Amniotic epithelial cell (primary cell): ENCODE data around the gene NHLRC4.
A peak's percentile ranks its signal among the peaks of the same experiment; 100 is the strongest.

ENCODE experiments used
- DNase-seq: peaks from one replicate; pipeline ENCODE4 v3.0.0-alpha.2; 2010; ENCODE audit warnings: low read depth

Gene NHLRC4

DNA sequence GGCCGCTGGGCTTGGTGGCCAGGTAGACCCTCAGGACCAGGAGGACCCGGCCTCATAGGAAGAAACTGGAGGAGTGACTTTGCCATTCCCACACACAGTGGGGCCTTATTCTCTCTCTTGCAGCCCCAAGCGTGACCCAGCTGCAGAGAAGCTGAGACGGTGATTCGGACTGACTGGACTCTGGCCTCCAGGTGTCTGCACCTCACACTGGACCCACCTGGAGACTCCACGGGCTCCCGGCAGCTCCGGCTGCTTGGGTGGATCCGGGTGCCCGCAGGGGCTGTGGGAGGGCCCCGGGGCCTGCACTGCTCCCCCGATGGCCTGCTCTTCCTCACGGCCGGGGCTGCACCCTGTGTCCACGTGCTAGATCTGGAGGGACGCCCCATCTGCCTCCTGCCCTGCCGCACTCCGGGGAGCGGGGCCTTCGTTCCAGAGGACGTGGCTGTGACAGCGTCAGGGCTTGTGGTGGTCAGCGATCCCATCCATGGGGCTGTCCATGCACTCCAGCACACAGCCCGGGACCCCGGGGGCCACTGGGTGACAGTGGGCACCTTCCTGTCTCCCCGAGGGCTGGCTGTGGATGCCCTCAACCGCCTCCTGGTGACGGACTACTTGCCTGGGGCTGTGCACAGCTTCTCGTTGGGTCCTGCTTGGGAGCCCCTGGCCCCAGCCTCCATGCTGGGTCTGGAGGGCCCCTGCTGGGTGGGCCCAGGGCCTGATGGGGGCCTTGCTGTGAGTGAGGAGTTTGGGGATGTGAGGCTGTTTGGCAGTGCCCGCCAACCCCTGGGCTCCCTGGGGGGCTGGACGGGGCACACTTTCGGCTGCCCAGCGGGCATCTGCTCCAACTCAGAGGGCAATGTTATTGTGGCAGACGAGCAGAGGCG is 810 bp downstream of the NHLRC4 start:
- no peak for DNase-seq

- no peak for DNase-seq
These were observed 1.8 kb downstream of the NHLRC4 start for GRCh38 chr16:568401-569258.

DNA sequence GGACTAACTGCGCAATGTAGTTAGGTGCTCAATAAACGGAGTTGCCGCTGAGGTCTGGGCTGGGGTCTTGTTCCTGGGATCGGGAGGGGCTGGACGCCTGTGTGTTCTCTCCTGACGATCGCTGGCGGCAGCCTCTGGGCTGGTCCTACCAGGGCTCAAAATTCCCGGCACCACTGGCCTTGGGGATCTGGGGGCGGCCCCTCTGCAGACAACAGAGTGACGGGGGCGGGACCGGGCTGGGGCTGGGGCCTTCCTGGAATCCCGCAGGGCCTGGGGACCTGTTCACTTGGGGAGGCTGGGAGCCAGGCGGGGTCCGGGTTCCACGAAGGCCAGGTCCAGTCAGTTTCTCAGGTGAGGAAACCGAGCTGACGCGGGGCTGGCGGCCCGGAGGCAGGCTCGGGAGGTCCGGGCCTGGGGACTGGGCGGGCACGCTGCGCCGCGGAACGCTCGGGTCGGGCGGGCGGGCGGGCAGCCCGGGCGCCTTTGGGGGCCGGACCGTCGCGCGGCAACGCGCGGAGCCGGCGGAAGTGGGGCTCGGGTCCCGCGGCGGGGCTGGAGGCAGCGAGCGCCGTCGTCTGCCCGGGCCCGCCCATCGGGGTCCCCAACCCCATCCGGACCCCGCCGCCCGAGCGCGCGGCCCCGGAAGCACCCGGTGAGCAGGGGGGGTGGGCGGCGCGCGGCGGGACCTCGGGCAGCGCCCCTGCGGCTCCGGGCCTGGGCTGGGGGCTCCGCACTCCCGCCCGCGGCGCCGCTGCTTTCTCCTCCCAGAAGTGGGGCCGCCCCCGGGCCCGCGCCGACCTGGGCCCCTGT is 2.8 kb downstream of the NHLRC4 start, which contains the start of gene PIGQ:
Gene PIGQ (plus strand): TSS at position 524 of the 810 bp plus-strand sequence. CDS start 4,107 bp downstream, outside the sequence.
- DNase-seq = peak; percentile 43

DNA sequence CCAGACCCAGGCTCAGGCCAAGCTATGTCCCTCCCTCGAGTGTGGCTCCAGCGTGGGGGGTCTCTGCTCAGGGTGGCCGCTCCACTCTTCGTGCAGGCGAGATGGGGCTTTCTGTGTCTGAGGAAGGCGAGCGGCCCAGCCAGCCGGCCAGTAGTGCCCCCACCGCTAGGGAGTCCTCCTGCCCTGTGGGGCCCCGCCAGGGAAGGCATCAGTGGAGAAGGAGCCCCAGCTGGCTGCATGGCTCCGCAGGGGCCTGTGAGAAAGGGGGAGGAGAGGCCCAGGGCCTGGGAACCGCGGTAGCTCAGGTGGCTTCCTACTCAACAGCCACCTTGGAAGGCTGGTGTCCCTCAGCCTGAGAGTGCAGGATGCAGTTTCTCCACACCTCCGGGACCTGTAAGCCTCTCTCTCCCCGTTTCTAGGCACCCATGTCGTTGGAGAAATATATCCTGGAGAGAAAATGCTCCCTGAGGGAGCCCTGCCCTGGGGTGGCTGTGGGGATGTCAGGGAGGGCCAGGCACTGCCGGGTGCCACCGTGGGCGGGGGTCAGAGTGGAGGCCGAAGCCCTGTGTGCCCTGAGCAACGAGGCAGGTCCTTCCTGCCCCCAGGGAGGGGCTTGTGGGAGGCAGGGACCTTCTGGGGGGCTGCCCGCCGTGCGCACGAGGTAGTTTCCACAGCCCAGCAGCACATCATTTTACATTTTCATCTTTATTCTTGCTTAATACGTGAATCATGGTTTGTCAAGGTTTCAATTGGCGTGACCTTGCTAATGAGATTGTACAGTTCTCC is 6.3 kb downstream of the NHLRC4 start:
- no peak for DNase-seq

DNA sequence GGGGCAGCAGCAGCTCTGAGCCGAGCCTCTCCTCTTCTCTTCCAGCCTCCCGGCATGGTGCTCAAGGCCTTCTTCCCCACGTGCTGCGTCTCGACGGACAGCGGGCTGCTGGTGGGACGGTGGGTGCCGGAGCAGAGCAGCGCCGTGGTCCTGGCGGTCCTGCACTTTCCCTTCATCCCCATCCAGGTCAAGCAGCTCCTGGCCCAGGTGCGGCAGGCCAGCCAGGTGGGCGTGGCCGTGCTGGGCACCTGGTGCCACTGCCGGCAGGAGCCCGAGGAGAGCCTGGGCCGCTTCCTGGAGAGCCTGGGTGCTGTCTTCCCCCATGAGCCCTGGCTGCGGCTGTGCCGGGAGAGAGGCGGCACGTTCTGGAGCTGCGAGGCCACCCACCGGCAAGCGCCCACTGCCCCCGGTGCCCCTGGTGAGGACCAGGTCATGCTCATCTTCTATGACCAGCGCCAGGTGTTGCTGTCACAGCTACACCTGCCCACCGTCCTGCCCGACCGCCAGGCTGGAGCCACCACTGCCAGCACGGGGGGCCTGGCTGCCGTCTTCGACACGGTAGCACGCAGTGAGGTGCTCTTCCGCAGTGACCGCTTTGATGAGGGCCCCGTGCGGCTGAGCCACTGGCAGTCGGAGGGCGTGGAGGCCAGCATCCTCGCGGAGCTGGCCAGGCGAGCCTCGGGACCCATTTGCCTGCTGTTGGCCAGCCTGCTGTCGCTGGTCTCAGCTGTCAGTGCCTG is 7.4 kb downstream of the NHLRC4 start:
- DNase-seq = no peak

- DNase-seq = no peak
These were observed 8.8 kb downstream of the NHLRC4 start for GRCh38 chr16:575354-576196.

GRCh38 chr16:576197-576822 is 9.5 kb downstream of the NHLRC4 start:
- DNase-seq = no peak

DNA sequence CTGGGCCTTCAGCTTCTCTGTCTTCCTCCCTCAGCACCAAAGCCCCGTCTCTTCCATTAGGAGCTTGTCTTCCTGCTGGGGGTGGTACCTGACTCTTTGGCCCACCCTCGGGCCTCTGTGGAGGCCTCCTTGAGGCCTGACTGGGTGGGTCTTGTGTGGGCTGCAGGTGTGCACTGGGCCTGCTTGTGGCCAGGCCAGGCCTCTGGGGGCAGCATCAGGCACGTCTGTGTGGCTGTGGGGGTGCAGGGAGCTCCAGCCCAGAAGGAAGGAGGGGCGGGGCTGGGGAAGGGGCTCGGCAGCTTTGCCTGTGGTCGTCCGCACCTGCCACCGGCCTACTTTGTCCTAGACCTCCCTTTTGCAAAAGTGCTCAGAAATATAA is 10.0 kb downstream of the NHLRC4 start:
- no peak for DNase-seq

DNA sequence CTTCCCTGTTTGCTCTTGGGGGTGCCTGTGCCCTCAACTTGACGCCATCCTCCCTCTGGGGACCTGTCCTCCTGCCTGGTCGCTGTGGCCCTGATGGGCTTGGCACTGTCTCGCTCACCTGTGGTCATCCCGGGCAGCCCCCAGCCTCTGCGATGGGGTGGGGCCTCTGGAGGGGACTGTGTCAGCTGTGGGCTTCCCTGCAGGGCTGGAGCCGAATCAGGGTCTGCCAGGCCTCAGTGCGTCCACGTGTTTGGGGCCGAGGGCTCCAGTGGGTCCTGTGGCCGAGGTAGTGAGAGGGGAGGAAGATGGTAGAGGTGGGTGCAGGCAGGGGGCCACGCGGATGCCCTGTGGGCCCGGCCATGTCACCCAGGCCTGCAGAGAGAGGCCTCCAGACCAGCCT is 11.0 kb downstream of the NHLRC4 start:
- no peak for DNase-seq

DNA sequence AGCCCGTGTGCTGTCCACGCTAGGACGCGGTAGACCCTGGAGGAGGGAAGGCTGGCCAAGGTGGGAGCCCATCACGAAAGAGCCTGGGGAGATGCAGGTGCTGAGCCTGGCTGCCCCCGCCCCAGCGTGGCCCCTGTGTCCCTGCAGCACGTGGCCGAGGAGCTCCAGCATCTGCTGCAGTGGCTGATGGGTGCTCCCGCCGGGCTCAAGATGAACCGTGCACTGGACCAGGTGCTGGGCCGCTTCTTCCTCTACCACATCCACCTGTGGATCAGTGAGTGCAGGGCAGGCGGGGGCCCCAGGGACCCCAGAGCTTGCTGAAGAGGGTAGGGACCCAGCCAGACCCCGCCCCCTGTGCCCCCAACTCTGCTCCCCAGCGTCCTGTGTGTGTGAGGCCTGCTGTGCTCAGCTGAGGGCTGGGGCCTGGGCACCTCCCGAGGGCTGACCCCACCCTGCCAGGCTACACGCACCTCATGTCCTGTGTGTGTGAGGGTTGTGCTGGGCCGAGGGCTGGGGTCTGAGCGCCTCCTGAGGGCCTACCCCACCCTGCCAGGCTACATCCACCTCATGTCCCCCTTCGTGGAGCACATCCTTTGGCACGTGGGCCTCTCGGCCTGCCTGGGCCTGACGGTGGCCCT is 11.5 kb downstream of the NHLRC4 start:
- DNase-seq = no peak

- peak; percentile 78 for DNase-seq
These were observed 12.1 kb downstream of the NHLRC4 start for GRCh38 chr16:578870-579405.

GRCh38 chr16:580141-580945 is 13.5 kb downstream of the NHLRC4 start:
- DNase-seq = no peak

DNA sequence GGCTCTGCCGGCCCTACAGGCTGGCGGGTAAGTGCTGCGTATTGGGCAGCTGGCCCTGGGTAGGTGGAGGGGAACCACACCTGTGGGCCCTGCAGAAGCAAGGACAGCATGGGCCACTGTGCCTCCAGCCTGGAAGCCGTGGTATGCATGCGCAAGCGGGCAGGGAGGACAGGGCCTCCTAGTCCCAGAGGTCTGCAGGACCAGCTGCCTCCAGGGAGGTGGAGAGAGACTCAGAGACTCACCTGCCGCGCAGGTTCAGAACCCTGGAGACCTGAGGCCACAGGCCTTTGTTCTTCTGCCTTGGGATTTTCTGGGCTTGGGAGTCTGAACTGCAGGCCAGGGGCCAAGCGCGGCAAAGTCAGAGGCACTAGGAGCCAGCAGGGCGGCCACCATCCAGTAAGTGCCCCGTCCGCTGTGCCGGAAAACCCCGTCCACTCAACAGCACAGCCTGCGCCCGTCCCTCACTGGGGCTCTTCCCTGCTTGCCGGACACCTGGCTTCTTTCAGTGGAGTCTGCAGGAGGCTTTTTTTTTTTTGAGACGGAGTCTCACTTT is 14.2 kb downstream of the NHLRC4 start:
- no peak for DNase-seq

- DNase-seq = no peak
These were observed 15.4 kb downstream of the NHLRC4 start for GRCh38 chr16:582218-582613.

DNA sequence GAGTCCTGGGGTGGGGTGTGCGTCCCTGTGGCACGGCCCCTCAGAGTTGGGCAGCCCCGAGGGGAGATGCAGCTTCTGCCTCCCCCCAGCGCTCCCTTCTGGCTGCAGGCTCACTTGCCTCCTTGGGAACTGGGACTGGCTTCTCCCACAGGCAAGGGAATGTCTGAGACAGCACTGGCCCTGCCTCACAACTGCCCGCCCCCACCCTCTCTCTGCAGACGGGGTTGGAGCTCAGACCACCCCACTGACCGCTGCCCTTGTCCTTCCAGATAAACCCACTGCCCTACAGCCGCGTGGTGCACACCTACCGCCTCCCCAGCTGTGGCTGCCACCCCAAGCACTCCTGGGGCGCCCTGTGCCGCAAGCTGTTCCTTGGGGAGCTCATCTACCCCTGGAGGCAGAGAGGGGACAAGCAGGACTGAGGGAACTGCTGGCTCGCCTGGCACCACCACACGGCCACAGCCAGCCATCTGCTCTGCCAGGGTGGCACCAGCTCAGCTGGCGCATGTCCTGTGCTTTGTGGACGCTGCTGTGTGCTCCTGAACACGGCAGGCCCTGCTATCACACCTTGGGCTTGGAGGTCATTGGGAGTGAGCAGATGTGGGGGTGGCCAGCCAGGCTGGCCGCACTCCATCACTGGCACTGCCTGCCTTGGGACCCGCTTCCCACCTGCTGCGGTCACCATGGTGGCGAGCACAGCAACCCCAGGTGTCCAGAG is 16.0 kb downstream of the NHLRC4 start:
- no peak for DNase-seq

GRCh38 chr16:583470-583814 is 16.6 kb downstream of the NHLRC4 start:
- peak; percentile 16 for DNase-seq
